GM21737 (cell line): ENCODE data around the gene TMEM135.
"Not testable (repeated sequence)": the region's sequence is repeated elsewhere in the genome, so short reads cannot be mapped to it uniquely, and the experiment has no call there.

Experiments used
- ATAC-seq: cut with Tn5 transposase; IDR thresholded peaks from one replicate; pipeline ENCODE4 v1.9.1; 2021; ENCODE audit warnings: mild to moderate bottlenecking, moderate library complexity; ENCODE audit not compliant: unreplicated experiment

The TMEM135 gene

GRCh38 chr11:87076260-87076783 lies 38.6 kb downstream of the TMEM135 start:
- no peak for ATAC-seq

- no peak for ATAC-seq
Measured at GRCh38 chr11:87076874-87077429, 39.2 kb downstream of the TMEM135 start.

- no peak for ATAC-seq
Measured at GRCh38 chr11:87081358-87081757, 43.6 kb downstream of the TMEM135 start.

GRCh38 chr11:87082590-87082989 lies 44.9 kb downstream of the TMEM135 start:
- ATAC-seq, result no peak

GRCh38 chr11:87083029-87083428 lies 45.3 kb downstream of the TMEM135 start:
- no peak for ATAC-seq

GRCh38 chr11:87092159-87092558 lies 54.4 kb downstream of the TMEM135 start:
- no peak for ATAC-seq

GRCh38 chr11:87092567-87092966 lies 54.8 kb downstream of the TMEM135 start:
- ATAC-seq, result no peak

GRCh38 chr11:87097582-87097981 lies 59.8 kb downstream of the TMEM135 start:
- ATAC-seq, result no peak

- no peak for ATAC-seq
Measured at GRCh38 chr11:87101956-87102580, 64.3 kb downstream of the TMEM135 start.

GRCh38 chr11:87105826-87106225 lies 68.1 kb downstream of the TMEM135 start:
- not testable (repeated sequence) for ATAC-seq

- ATAC-seq, result not testable (repeated sequence)
Measured at GRCh38 chr11:87107379-87107778, 69.6 kb downstream of the TMEM135 start.

GRCh38 chr11:87110443-87111131 lies 72.9 kb downstream of the TMEM135 start:
- ATAC-seq, result no peak

- no peak for ATAC-seq
Measured at GRCh38 chr11:87114093-87114492, 76.4 kb downstream of the TMEM135 start.

- no peak for ATAC-seq
Measured at GRCh38 chr11:87116185-87116584, 78.5 kb downstream of the TMEM135 start.

GRCh38 chr11:87120937-87121336 lies 83.2 kb downstream of the TMEM135 start:
- ATAC-seq, result no peak

- ATAC-seq, result no peak
Measured at GRCh38 chr11:87122852-87123251, 85.1 kb downstream of the TMEM135 start.

GRCh38 chr11:87125257-87125656 lies 87.5 kb downstream of the TMEM135 start:
- ATAC-seq, result no peak

GRCh38 chr11:87127101-87127500 lies 89.4 kb downstream of the TMEM135 start:
- ATAC-seq, result no peak

GRCh38 chr11:87128372-87128771 lies 90.6 kb downstream of the TMEM135 start:
- no peak for ATAC-seq

GRCh38 chr11:87134524-87135106 lies 96.9 kb downstream of the TMEM135 start:
- ATAC-seq, result no peak

- ATAC-seq, result no peak
Measured at GRCh38 chr11:87136236-87136635, 98.5 kb downstream of the TMEM135 start.

- no peak for ATAC-seq
Measured at GRCh38 chr11:87137711-87138110, 100.0 kb downstream of the TMEM135 start.
